Activated CD4-positive, alpha-beta T cell treated with anti-CD3 and anti-CD28 coated beads, Interleukin-2, amount 50 U/mL, for 48 hours (primary cell): ENCODE measurements around the gene PRPF6.

ENCODE experiments used
- DNase-seq, 2 experiments: peaks; one replicate each; pipeline ENCODE4 v3.0.0-alpha.2; 2020

Gene PRPF6

GRCh38 chr20:64022671-64023360 lies 41.9 kb downstream of the PRPF6 start:
- no peak for DNase-seq

DNA sequence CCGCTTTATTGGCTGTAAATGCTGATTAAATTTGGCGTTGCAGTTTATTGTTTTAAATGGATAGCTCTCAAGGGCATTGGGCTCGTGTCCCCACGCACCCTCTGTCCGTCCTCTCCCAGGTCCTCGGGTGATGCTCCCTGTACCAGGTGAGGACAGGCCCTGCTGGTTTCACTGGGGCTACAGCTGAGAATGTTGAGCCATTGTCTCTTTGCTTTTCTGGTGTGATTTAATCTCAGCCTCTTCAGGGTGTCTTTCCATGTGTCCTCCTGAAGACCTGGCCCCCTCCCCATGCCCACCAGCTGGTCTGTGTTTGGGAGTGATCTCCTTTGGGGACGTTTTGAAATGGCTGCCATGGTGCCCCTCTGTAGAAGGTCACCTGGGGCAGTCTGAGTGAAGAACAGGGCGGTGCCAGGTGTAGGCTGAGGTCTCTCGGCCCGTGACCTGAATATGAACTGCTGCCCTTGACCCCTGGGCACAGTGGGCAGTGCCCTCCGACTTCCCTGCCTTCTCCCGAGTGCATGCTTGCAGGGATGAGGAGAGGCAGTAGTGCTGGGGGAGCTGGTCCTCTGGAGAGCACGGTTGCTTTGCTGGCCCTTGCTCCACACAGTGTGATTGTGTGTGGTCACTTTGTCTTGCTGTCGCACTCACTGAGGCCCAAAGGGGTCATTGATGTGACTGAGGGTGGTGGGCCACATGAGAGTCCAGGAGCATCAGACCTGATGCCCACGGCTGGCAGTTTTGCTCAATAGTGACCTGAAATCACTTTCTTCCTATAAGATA lies 42.6 kb downstream of the PRPF6 start:
- no peak for DNase-seq

DNA sequence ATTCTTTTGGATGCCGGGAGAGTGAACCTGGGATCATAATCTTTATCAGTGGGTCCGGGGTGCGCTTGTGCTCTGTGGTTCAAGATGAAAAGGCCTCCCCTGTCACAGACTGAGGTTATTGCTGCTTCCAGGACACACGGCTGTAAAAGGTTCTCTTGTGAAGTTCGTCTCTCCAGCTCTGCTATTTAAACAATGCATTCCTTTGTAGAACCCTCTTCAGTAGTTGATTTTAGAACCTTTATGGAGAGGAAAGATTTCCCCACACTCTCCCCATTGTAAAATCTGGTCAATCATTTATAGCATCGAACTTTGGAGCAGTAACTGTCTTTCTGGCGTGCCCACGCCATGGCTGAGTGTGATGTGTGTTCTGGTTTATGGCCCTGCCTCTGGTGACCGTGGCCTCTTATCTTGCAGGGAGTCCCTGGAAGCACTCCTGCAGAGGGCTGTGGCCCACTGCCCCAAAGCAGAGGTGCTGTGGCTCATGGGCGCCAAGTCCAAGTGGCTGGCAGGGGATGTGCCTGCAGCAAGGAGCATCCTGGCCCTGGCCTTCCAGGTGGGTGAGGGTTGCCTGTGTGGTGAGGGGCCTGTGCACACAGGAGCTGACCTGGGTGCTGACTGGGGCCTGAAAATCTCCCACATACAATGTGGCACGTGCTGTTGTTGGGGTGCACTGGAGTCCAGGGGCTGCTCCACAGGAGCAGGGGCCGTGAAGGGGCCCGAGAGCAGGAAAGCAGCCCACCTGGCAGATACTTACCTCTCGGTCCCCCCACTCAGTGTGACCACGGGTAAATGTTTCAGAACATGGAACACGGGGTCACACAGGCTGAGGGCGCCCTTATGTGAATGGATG lies 43.4 kb downstream of the PRPF6 start:
- DNase-seq = no peak

DNA sequence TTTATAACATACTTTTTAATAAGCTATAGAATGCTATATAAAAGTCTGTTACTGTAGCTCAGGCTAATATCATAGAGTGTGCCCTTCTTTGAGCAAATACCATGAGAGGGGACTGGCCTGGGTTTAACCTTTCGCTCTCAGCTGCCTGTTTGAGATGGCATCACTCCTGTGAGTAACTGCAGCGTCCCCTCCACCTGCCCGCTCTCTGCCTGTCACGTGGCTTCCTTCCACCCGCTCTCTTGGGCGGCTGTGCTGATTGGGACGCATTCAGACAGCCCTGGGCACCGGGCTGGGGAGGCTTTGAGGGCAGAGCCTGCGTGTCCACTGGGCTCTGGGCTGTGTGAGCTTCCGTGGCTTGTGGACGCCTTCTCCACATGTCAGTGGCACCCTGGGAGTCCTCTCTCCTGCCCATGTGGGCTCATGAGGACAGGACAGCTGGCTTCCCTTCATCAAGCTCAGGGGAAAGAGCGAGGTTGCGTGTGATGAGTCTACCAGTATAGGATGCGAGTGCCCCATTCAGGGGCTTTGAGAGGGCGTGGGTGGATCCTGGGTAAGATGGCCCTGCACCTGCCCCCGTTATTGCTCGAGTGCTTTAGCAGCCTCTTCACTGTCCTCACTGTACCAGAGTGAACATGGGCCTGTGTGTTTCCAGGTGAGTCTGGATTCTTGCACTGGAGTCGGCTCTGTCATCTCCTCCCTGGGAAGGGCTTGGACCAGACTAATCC lies 44.3 kb downstream of the PRPF6 start:
- DNase-seq = no peak

DNA sequence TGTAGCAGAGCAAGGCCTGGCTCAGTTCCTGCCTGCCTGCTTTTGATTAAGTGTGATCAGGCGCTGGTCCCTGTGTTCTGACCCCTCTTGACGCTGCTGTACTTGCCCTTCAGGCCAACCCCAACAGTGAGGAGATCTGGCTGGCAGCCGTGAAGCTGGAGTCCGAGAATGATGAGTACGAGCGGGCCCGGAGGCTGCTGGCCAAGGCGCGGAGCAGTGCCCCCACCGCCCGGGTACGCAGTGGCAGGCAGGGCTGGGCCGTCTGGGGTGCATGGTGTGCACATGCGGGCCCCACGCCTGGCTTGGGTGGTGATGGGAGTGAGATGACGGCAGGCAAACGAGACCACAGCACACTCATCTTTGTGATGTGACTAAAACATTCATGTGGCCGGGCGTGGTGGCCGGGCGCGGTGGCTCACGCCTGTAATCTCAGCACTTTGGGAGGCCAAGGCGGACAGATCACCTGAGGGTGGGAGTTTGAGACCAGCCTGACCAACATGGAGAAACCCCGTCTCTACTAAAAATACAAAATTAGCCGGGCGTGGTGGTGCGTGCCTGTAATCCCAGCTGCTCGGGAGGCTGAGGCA lies 45.0 kb downstream of the PRPF6 start:
- DNase-seq = no peak

DNA sequence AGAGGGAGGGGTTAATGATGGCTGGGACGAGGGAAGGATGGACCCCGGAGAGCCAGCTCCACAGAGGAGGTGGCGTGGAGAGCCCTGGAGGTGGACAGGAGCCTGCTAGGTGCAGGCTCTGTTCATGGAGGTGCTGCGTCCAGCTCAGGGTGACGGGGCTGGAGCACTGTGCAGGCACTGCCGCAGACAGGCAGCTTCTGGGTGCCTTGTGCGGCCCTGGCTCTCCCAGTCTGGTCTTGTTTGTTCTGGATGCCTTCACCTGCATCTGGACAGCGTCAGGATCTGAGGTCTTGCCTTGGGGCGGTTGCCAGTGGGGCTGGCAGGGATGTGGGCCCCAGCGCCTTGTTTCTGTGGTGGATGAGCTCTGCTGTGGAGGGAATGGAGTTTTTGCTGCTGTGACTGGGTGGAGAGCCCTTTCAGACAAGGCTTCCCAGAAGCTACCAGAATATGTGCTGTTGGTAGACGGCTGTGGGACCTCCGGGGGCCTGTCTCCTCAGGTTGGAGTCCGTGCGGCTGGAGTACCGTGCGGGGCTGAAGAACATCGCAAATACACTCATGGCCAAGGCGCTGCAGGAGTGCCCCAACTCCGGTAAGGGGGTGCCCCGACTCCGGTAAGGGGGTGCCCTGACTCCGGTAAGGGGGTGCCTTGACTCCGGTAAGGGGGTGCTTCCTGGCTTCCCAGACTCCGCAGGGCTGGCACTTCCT lies 47.2 kb downstream of the PRPF6 start:
- DNase-seq = no peak

GRCh38 chr20:64029293-64030117 lies 48.6 kb downstream of the PRPF6 start:
- no peak for DNase-seq

DNA sequence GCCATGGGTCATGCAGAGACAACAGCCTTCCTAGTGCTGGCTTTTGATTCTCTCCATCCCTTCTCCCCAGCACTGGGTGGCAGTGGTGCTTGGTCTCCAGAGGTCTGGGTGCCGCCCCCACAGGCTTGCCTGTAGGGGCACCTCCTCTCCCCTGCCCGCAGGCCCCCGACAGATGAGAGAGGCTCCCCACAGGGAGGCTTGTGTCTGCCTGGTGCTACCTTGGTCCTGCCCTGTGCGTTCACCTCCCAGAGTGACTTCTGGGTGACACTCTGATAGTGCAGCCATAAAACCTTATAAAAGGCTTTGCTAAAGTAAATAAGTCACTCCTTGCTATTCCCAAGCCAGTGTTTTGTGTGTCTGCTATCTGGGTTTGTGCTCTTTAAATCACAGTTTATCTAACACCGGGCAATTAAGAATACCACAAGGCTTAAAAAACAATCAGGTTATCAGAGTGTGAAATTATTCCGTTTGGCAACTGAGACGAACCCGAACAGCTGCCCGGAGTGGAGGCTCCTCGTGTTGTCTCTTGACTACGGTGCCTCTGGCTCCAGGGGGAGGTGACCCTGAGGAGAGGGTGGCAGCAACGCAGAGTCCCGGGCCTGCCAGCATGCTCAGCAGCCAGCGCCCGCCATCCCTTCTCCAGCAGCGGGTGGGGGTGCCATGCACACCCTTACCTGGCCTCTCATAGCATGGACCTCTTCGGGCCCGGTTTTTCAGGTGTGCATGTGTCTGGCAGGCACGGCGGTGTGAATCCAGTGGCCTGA lies 49.6 kb downstream of the PRPF6 start:
- DNase-seq = no peak

GRCh38 chr20:64031822-64032314 lies 50.9 kb downstream of the PRPF6 start:
- no peak for DNase-seq

GRCh38 chr20:64032706-64033624 lies 52.0 kb downstream of the PRPF6 start:
- DNase-seq = no peak

GRCh38 chr20:64033981-64034493 lies 53.1 kb downstream of the PRPF6 start:
- no peak for DNase-seq

- peak in 1 of 2 experiments; percentile 61 for DNase-seq
Observed at GRCh38 chr20:64035066-64035932, 54.4 kb downstream of the PRPF6 start.

DNA sequence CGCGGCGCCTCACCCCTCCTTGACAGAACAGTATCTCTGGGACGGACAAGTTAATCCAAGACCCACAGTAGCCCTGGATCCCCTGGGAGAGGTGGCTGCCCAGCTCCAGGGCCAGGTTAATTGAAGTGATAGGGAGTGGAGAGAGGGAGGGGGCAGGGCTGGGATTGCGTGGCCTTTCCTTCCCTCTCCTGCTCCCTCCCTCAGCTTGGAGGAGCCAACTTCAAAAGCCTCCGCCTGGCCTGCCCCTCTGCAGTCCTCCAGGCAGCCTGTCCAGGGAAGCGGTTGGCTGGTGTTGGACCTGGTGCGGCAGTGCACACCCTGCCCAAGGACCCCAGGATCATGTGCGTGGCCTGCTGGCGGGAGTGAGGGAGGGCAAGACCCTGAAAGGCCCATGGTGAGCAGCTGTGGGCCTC lies 55.0 kb downstream of the PRPF6 start, which contains the start of gene C20orf204:
Gene C20orf204 (plus strand): TSS at position 250 of the 413 bp plus-strand sequence. CDS start 142 bp downstream, at position 392.
- DNase-seq = no peak

- DNase-seq = peak in 1 of 2 experiments; percentile 52
Observed at GRCh38 chr20:64036346-64037198, 55.6 kb downstream of the PRPF6 start.

GRCh38 chr20:64037199-64037497 lies 56.2 kb downstream of the PRPF6 start:
- DNase-seq = no peak

- DNase-seq = peak in 1 of 2 experiments; percentile 49
Observed at GRCh38 chr20:64037498-64038213, 56.7 kb downstream of the PRPF6 start.
